Activated T-cell treated with anti-CD3 and anti-CD28 coated beads for 4 hours (primary cell): ENCODE results near the gene RTF1.

Experiments
- DNase-seq: peaks from one replicate; pipeline ENCODE4 v3.0.0-alpha.2; 2020

Gene RTF1

GRCh38 chr15:41490355-41490754 is 73.5 kb downstream of the RTF1 start:
- DNase-seq = no peak

GRCh38 chr15:41491889-41492288 is 75.0 kb downstream of the RTF1 start:
- no peak for DNase-seq

DNA sequence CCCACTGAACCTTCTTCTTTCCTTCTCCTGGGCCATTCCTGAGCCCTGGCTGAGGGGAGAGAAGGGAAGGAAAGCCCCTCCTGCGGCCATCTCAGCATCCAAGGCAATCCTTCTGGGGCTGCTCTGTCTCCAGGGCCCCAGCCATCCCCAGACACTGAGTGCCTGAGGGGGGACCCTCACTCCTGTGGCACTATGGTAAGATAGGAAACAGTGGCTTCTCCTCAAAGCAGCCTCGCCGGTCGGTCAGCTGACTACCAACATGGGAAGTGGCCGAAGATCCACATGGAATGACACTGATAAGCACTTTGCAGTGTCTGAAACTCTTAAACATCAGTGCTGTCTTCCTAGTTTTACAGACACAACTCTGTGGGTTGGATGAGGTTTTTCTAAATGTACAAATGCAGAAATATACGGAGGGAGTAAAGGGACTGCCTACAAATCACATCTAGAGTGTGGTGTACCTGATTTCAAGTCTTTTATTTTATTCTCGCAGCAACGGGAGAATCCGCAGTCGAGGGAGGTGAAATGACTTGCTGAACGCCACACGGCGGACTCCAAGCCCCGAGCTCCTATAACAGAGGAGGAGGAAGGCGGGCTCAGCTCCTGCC is 75.8 kb downstream of the RTF1 start:
- no peak for DNase-seq

- DNase-seq = peak; percentile 88
These were observed 76.5 kb downstream of the RTF1 start, which contains the start of gene ITPKA for GRCh38 chr15:41493205-41493901. TSS of gene ITPKA (plus strand) at chr15:41493874. CDS start at chr15:41493928, 54 bp downstream.

DNA sequence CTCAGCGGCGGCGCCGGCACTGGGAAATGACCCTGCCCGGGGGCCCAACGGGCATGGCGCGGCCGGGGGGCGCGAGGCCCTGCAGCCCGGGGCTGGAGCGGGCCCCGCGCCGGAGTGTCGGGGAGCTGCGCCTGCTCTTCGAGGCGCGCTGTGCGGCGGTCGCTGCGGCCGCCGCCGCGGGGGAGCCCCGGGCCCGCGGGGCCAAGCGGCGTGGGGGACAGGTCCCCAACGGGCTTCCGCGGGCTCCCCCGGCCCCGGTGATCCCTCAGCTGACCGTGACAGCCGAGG is 77.0 kb downstream of the RTF1 start:
- no peak for DNase-seq

DNA sequence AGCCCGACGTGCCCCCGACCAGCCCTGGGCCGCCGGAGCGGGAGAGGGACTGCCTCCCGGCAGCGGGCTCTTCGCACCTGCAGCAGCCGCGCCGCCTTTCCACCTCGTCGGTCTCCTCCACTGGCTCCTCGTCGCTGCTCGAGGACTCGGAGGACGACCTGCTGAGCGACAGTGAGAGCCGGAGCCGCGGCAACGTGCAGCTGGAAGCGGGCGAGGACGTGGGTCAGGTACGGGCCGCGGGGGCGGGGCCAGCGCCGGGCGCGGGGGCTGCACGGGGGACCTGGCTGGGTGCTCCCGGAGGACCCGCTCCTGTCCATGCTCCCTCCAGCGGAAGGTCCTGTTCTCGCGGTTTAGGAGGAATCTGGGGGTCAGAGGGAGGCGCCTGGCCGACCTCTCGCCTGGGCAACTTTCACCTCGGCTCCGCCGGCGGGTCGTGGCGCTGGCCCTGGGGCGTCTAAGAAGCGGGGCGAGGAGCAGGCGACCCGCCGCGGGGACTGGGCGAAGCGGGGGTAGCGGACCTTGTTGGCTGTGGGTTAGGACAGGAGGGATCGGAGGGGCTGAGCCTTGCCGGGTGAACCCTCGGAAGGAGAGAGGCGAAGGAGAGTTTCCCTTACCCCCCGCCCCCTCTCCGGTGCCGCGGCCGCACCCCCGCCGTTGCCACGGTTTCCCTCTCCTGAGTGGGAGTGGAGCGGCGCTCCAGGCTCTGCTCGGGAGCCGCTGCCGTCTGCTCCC is 77.5 kb downstream of the RTF1 start:
- DNase-seq = no peak

DNA sequence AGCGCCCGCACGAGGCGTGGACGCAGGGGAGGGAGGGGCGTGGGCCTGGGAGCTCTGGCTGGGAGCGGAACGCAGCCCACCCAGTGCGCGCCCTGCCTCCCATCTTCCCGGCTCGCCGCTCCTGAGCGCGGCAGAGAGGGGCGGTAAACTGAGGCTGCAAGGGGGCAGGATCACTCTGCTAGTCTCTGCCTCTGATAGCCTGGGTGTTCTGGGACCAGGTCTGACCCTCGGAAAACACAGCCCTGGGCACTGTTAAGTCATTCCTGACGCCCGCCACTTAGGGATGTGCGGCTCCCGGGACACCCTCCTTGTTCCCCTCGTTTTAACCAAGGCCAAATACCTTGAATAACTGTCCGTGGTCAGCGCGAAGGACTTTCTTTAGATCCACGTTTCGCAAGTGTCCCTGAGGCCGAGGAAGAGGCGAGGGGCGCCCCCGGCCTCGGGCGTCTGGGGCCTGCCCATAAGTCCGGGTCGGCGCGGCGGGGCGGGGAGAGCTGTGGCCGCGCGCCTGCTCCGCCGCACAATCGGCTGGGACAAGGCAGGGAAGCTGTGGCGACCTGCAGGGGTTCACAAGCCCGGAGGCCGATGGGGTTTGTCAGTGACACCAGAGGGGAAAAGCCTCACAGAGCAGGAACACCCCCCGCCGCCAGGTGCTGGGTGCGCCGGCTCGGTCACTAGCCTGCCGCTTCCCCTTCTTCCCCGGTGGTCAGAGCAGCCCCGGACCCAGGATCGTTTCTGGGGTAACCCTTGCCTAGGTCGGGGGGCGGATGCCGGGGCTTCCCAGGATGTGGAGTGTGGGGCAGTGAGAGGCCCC is 78.2 kb downstream of the RTF1 start:
- DNase-seq = no peak

DNA sequence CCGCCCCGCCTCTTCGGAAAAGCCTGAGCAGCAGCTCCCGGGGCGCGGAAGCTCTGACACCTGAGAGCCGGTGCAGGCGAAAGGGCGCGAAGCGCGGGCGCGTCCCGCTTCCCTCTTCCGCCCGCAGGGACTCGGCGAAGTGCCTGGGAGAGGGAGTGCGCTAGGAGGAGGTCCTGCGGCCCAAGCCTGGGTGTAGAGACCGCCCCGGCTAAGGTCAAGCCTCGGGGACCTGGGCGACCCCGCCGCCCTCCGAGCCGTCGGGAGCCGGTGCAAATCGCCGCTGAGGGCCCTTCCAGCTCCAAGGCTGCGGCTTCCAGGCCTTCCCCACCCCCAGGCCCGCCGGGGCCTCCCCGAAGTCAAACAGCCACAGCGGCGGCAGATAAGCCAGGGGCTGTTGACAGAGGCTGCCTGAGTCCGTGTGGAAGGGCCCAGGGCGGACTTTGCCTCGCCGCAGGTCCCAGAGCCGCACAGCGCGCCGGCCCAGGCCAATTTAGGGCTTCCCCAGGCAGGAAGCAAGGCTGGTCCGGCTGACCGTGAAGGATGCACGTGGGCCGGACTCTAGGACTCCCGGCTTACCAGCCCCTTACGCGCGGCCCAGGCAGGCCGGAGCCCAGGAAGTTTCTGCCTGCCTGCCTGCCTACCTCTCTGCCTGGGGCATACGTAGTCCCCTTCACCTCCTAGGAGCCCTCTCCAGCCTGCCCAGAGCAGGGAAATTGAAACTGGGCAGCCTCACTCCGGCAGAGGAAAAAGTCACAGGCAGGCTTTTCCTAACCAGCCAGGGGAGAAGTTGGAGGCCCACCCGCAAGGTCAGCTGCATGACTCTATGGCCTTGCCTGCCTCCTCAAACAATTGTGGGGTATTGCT is 79.1 kb downstream of the RTF1 start:
- DNase-seq = no peak

- DNase-seq = no peak
These were observed 81.8 kb downstream of the RTF1 start for GRCh38 chr15:41498657-41499056.

- DNase-seq = no peak
These were observed 82.4 kb downstream of the RTF1 start for GRCh38 chr15:41499109-41499851.

DNA sequence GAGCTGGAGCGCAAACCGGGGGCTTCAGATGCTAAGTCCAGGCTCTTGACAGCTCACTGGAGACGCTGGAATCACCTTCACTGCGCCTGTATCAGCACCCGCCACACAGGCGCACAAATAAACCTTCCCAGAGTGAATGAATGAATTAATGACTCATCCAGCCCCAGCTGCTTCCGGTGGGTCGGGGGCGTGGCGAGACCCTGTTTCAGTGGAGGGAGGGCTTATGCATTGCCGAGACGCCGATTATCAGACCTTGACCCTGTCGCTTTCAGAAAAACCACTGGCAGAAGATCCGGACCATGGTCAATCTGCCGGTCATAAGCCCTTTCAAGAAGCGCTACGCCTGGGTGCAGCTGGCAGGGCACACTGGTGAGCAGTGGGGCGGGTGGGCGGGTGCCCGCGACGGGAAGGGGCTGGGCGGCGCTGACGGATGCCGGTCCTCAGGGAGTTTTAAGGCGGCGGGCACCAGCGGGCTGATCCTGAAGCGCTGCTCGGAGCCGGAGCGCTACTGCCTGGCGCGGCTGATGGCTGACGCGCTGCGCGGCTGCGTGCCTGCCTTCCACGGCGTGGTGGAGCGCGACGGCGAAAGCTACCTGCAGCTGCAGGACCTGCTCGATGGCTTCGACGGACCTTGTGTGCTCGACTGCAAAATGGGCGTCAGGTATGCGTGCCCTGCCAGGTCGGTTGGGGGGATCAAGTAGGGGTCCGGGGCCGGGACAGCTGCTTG is 84.5 kb downstream of the RTF1 start:
- DNase-seq = no peak

DNA sequence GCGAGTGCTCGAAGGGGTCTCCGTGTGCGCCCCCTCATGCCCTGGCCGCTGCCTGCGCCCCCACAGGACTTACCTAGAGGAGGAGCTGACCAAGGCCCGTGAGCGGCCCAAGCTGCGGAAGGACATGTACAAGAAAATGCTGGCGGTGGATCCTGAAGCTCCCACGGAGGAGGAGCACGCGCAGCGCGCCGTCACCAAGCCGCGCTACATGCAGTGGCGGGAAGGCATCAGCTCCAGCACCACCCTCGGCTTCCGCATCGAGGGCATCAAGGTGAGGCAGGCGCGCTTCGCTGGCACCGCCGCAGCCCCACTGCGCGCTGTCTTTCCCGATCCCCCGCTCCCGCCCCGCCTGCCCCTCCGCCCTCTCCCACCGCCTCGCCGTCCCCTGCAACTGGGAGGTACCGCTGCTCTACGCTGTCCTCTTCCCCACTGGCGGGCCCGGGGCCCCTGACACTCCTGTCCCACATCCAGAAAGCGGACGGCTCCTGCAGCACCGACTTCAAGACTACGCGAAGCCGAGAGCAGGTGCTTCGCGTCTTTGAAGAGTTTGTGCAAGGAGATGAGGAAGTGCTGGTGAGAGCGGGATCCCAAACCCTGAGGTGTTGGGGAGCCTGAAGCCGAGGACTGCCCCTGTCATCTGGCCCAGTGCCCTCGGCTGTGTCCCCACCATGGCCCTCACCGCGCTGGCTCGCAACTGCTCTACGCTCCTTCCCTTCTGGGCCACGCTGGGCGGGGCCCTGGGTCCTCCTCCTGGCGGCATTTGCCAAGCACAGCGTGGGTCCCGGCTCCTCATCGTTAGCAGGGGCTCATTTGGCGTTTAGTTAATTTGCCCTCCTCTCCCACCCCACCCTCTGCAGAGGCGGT is 85.3 kb downstream of the RTF1 start:
- DNase-seq = no peak

DNA sequence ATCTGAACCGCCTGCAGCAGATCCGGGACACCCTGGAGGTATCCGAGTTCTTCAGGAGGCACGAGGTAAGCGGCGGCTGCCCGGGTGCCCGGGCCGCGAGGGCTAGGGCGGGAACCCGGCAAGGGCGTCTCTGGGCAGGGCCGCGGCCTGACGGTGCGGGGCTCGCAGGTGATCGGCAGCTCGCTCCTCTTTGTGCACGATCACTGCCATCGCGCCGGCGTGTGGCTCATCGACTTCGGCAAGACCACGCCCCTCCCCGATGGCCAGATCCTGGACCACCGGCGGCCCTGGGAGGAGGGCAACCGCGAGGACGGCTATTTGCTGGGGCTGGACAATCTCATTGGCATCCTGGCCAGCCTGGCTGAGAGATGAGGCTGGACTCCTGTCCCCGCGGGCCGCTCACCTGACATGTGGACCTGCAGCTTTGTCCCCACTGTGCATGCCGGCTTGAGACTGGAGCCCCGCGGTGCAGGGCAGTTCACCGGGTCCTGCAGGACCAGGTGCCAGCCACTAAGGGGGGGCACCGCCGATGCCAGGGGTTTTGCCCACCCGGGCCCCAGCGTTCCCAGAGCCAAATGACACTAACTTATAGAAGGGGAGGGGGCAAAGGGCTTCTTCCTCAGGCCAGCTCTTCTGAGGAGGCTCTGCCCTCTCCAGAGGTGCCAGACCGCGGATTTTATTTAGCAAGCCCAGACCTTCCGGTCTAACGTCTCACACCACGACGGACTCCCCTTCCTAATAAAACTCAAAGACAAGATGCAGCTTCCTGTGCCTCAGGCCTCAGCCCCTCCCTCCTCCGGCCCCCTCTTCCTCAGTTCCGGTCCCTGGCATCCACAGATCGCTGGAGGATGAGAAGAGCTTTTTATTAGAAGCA is 86.1 kb downstream of the RTF1 start:
- DNase-seq = no peak

DNA sequence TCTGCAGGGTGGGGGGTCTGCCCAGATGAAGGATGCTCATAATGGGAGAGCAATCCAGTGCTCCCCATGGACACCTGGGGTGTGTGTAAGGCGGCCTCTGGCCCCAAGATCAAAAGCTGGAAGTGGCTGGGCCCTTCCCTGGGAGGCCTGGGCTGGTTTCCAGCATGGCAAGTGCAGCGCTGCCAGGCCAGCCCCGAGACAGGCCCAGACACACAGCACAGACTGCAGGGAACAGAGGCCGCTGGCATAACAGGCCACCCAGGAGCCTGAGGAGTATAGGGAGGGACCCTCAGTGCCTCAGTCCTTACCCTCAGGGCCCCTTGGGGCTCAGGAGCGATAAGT is 86.7 kb downstream of the RTF1 start:
- no peak for DNase-seq

- no peak for DNase-seq
These were observed 88.0 kb downstream of the RTF1 start for GRCh38 chr15:41504751-41505492.

GRCh38 chr15:41505776-41506175 is 88.9 kb downstream of the RTF1 start:
- DNase-seq = no peak

- no peak for DNase-seq
These were observed 90.0 kb downstream of the RTF1 start for GRCh38 chr15:41506796-41507341.

- DNase-seq = no peak
These were observed 91.0 kb downstream of the RTF1 start for GRCh38 chr15:41507820-41508290.
